Renal pelvis (tissue), 4 donors: ENCODE results near the gene LHFPL2. TPM values are rescaled to one million over a fixed set of nuclear protein-coding genes. Genes with fewer than 3 reads are reported as not detected.

Experiments used
- DNase-seq: peaks from one replicate; pipeline ENCODE4 v3.0.0-alpha.2; 2013
- polyA plus RNA-seq, 3 donors: library from polyadenylated mRNA; unstranded; fragments of 120-200 nt; gene quantifications; one replicate each; pipeline ENCODE4 v1.2.1, GENCODE V29; 2013; ENCODE audit not compliant: insufficient read length in 3 of 3

Gene LHFPL2
- polyA plus RNA-seq, 3 donors = 44.7 to 47.7 (median 47.1) TPM

DNA sequence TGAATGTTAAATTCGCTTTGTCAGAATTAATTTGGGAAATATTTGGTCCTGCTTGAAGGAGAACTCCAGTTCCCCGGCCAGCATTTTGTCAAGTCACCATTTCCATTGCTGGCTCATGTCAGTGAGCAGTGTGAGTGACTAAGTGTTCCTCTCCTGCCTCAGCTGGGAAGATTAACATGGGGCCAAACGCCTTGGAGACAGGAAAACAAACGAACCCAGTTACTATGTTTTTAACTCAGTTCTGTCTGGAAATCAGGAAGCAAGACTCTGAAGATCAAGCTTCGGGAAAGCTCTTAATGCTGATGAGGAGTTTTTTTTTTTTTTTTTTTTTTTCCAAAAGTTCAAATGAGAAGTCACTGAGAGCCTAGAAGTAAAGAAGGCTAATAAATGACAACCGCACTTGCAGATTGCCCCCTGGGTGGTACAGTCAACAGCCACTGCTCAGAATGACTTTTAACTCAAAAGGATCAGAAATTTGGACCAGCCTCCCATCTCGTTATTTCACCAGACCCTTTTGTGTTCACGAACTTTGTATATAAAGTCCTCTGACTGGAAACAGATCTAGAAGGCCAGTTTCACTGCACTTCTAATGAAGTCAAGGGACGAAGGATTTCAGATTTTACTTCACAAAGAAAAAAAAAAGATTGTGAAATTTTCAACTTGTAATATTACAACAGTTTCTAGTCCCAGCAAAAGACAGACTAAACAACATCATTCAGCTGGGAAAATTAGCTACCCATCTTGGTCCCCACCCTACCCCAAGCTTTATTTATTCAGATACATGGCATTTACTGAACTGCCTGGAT lies 121.3 kb downstream of the LHFPL2 start:
- DNase-seq = peak; percentile 76

DNA sequence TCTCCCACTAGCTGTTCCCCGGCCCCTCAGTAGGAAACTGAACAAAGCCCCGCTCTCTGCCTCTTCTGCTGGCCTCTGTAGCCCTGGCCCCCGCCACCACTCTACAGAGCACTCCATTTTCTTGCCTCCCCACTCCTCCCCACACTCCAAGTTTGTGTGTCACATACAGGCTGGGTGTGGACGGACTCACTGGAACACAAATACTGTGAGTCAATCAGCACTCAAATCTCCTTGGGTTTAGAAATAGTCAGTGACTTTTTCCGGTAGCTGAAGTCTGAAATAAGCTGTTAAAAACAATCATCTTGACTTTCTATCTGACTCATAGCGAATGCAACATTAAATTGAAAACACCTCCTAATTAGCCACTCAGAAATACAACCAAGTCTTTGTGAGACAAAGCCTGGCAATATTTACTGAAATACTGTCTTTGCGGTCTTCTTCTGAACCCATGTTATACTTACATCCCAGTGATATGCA lies 122.5 kb downstream of the LHFPL2 start:
- no peak for DNase-seq

DNA sequence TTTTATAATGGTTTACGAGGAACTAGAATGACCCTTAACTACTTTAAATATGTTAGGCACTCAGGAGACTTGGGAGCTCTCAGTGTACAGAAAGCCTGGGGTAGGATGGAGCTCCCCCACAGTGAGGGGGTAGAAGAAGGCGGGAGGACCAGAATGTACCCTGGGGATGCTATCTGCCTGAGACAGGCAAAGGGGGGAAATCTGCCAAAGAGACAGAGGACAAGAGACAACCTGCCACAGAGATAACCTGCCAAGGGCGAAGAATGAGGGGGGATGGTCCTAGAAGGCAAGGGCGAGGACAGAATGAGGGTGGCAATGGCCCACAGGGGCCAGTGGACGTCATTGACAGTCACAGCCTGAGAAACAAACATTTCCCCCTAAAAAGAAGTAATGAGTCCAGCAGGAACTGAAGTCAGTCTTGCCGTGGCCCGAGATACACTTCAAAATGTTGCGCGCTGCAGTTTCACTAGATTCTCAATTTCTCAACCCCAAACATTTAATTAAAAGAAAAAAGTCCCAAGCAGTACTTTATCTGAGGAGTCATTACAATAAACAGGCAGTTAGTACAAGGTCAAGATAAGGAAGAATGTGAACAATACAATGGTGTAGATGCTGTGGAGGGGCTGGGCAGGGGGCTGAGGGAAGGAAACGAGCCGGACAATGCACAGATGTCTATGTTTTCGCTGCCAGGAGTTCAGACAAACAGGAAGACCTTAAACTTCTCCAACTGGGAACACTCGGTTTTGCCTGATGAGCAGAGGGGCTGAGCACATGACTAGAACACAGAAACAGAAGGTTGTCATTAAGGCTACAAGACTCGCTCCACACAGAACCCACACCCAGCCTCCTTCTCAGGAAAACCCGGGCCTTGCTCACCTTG lies 125.0 kb downstream of the LHFPL2 start:
- DNase-seq = no peak

DNA sequence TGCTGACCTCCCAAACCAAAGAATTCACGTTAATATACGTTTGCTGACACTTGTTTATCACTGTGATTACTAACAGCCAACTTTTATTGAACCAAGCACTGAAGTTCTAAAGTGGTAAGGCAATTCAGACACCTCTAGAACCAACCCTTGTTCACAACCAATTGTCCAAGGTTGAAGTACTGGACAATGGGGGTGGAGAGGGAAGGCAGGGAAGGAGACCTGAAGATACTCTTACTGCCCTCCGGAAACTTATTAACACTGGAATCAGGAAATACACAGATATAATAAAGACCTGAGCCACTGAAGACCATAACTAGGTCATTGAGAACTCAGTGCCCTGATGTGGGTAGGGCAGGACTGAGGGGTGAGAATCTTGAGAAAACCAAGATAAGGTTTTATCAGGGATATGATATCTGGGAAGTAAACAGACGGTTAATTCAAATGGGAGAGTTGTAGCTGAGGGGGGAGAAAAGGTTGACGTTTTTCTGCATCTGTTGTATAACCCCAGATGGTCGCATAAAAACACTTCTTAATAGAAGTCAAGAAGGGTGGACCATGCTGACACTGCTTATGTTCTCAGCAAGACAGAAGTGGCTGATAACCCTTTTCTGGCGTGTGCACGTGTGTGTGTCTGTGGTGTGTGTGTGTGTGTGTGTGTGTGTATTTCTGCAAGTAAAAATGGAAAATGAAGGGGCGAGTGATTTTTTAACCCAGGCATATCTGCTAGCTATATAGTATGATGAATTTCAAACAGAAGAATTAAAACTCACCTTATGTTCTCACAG lies 125.9 kb downstream of the LHFPL2 start:
- no peak for DNase-seq

DNA sequence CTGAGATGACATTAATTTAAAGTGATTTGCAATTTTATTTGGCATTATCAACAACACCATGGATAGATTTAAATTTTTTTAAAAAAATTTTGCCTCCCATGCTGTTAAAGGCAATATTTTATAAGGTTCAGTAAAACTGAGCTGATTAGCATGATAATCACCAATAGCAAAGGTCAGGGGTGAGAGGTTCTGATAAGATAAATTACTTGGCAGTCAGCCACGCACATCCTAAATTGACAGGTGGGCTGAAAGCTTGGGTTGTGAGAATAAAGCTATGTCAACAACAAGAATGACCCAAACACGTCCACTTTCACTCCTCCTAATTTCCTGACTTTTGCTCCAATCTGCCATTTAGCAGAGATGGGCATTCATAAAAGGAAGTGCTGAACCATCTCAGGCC lies 127.1 kb downstream of the LHFPL2 start:
- no peak for DNase-seq

DNA sequence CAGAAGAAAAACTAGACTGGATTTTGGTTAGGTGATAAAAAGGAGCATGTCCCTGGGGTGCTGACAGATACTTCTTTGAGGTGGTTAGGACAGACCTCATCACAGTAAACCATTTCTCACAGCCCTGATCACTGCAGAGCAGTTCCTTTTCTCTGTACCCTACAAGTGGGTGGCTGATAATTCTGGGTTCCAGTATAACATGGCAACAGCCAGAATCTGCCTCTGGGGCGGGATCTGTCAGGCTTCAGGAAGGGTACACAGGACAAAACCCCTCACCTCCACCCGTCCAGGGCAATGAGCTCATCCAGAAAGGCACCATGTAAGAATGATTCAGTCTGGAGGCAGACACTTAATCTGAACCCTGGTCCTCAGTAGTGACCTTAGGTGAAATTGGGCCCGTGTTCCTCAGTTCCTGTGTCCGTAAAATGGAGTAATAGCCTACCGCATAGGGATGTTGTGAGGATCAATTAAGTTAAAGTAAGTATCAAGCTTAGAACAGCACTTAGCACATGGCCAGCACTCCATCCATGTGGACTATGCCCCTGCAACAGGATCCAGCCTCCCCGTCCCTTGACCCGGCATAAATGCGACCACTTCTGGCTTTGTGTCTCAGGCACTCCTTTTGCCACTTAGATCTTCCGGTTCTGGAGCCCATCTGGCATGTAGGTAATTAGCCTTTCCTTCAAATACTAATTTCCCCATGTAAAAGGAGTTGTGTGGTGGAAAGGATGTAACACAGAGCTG lies 129.2 kb downstream of the LHFPL2 start:
- no peak for DNase-seq

DNA sequence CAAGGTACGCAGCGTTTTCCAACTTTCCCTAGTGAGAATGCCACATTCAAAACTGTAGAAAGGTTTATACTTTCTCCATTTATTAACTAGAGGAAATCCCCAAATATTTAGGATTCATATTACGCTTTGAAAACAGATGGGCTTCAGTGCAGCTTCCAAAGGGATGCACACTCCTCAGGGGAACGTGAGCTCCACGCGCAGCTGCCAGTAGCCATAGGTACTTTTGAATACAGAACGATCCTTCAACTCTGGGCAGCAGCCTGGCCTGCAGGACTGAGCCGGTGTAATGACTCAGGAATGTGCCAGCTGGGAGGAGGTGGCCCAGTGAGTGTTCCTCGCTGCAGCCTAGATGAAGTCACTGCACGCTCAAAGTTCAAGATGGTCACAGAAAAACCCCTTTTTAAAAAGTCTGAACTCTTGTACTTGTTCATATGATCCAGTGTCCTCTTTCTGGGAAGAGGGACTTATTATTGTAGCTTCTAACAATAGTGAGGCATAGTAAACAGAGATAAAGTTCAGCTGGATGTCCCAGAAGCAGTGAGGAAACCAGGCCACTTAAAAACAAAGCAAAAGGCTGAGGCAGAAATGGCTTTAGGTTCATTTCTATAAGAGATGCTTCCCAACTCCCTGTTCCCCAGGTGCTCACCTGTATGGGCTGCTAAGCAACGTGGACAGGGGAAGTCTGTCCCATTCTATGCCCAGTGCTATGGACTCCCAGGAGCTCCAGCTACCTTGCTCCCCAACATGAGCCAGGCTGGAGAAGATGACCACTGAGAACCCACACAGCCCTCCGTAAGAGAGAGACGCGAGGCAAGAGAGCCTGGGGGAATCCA lies 130.0 kb downstream of the LHFPL2 start:
- DNase-seq = no peak

DNA sequence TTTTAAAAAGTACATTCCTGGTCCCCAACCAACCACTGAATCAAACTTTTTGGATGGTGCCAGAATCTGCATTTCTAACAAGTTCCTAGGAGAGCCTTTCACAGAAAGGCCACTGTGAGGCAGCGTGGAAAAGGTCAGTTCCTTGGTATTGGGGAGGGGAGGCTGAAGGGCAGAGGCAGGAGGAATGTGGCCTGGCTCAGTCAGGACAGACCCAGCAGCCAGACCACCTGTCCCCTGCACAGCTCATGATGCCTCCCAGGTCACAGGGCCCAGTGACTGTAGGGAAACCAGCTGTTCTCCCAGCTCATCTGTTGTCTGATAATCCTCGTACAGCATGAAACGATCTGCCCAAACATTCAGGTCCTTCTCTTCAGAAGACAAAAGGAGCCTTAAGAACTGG lies 132.9 kb downstream of the LHFPL2 start:
- DNase-seq = no peak

DNA sequence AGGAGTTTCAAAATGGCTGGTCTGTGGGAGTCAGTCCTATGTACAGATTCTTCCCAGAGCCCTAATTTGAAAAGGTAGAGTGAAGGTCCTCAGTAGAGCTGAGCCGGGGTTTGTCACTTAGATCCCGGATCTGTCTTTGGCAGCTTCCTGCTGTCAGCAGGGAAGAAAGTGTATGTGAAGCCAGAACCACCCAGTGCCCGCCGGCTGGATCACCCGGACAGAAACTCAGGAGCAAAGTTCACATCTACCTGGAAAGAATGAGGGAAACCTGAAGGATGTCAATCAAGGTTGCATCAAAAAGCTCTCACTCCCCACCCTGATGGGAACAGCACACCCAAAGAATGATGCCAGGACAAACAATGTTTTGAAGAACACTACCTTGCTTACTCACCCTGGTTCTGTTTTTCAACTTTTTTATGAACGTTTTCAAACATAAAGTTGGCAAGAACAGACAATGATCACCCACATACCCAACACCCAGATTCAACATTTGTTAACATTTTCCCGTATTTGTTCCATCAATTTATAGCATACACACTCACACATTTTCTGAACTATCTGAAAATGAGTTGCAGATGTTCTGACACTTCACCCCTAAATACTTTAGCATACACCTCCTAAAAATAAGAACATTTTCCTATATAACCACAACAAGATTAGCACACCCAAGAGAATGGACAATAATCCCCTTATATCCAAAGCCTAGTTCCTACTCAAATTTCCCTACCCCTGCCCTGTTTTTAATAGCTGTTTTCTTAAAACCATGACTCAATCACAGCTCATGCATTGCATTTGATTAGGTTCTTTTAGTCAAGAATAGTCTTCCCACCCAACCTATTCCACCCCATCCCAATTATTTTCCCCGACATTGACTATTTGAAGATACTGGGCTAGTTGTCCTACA lies 133.9 kb downstream of the LHFPL2 start:
- DNase-seq = no peak

DNA sequence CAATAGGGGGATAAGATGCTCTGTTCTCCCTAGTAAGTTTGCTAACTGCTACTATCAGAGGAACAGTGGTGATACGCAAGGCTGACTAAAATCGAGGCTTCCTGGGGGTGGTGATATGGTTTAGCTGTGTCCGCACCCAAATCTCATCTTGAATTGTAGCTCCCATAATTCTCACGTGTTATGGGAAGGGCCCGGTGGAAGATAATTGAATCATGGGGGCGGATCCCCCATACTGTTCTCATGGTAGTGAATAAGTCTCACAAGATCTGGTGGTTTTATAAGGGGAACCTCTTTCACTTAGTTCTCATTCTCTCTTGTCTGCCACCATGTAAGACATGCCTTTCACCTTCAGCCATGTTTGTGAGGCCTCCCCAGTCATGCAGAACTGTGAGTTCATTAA lies 135.1 kb downstream of the LHFPL2 start:
- DNase-seq = no peak

DNA sequence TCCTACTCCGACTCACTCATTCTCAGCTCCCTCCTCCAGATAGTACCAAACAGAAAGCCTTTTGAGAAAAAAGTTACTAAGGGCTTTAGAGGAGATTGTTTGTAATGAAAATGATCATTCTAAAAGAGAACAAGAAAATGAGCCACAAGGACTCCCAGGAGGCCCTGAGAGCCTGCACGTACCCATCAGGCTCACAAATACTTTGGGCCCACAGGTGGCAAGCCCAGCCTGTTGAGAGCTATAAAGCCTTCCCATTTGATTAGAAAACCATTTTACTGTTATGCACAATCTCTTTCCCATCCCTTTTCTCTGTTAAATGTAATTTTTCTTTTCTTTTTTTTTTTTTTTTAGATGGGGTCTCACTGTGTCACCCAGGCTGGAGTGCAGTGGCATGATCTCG lies 136.1 kb downstream of the LHFPL2 start:
- no peak for DNase-seq

DNA sequence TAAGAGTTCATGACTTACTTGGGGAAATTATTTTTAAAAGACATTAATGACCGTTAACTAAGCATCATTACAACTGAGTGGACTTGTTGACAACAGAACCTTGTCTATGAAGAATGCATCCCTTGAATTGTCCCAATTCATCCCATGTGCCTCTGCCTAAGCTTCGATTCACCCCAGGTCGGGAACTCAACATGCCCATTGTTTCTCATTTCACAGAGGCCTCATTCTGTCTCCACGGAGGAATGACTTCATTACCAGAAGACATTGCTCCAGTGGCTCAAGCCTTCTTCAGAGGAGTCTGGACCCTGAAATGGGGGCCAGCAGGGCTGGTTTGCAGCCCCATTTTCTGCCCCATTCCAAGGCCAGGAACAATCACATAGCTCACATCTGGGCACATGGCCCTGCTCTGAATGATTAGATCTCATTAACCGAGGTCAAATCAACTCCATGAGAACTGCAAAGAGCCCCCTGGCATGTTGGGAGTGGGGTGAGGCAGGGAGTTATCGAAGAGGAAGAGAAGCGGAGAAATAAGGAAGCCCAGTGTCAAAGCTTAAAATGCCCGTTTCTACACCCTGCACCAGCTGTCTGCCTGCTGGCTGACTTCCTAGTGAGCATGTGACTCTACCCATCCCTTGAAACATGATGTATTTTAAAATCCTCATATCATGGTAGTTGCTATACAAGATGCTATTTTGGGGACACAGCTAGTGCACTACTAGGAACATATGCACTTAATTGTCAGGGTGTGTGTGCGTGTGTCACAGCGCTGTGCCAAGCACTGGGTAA lies 137.3 kb downstream of the LHFPL2 start:
- no peak for DNase-seq

DNA sequence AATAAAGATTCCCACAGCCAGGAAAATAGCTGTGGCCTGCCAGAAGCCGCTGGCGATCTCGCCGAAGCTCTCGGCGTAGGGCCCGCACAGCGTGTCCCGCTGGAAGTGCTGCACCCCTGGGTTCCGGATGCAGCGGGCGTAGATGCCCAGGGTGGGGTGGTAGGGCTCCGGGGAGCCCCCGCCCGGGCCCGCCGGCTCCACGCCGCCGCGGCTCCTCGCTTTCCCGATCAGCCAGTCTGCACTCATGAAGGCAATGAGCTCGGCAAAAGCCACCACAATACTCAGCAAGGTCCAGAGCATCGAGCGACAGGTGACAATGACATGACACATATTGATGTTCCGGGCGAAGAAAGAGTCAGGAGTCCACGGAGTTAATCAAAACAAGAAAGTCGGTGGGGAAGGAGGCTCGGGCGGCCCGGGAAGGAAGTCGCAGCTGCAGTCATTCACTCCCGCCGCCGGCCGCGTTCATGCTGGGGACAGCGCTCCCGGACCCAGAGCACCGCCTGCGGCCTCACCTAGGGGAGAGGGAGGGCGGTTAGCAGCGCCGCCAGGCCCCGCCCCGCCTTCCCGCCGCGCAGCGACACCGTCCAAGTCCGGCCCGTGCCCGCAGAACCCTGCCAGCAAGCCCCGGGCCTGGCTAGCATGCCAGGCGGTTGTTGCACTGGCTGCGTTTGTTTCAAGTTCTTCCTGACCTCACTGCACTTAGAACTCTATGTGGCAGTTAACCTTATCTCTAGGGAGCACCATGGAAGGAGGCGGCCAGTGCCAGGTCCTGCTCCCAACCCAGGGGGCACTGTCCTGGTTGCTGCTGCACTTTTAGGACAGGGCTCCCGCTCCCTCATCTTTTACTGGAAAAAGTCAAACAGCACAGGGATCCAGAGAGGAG lies 138.4 kb downstream of the LHFPL2 start:
- DNase-seq = no peak

DNA sequence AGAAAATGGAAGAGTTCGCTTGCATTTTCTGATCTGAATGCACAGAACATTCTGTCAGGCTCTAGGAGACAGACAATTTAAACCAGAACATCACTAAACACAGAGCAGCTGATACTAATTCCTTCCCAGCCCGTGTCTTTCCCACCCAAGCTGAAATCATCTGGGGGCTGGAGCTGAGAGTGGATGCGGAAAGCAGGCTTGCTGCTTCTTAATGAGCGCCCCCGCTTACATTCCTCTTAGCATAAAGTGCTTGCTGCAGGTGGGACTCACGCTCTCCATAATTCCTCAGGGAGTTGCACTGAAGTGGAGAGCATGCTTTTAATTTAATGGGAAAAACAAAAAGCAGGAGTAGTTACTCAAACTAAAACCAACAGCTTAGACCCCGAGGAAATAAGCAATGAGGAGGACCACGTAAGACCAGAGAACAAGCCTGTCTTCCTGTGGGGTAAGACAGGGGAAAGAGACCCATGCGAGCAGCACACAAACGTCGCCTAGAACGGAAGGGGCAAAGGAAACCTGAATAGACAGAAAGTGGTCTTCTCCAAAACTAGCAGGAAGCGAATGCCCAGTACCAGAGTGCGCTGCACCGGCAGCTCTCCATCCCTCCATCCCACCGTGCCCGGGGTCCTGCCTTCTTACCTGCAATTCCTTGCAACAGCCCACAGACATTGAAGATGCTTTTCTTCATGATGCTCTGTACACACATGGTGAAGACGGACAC lies 139.3 kb downstream of the LHFPL2 start:
- DNase-seq = no peak

DNA sequence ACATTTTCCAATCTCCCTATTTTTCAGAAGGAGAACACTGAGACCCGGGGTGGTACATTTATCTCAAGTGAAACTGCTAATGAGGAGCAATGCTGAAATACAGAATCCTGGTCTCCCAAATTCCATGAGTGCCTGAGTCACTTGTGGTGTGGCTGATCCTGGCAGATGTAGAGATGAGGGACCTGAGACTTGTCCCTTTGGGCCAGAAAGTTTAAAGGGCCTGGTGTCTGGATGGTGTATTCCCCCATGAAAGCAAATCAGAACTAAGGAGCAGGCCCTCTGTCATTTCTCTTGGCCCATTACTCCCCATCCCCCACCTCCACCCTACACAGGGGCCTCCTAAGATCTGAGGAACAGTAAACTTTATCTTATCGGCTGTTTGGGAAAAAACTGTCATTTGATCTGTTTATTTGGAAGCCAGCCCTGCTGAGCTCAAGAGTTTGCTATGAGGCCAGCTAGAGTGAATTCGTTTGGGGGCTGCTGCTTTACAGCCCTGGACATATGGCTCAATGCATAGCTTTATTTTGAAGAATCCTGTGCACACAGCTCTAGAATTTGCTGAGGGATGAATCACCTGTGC lies 140.3 kb downstream of the LHFPL2 start:
- peak; percentile 66 for DNase-seq

DNA sequence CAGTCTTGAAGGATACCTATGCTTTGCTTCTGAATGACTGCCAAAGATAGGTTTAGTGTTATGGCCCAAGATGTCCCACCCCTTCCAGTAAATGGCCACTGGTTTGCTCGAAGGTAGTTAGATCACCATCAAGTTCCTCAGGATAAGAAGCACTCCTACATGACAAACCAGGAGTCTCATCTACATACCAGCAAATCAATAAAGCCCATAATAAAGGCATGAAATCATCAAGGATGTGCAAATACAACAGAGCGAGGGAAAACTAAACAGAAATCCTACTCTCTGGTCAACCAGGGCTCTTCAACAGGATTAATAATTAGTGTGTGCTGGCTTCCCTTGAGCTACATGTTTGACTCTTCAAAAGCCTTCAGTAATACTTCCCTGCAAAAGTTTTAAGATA lies 141.0 kb downstream of the LHFPL2 start:
- no peak for DNase-seq
